OCI-LY3 (cell line): Measurements from ENCODE around the gene CYP26B1.

Experiments
- H2AFZ ChIP-seq: fragments of 200-600, 300-600 bp; shearing (Covaris generic); 2 replicates; pipeline ENCODE4 v1.6.0; 2014; ENCODE audit warnings: antibody characterized with exemption, low read depth, low read length
- H3K27ac ChIP-seq: fragments of 200-600, 300-600 bp; sonication (generic); 2 replicates; pipeline ENCODE4 v1.5.1; 2014; ENCODE audit warnings: mild to moderate bottlenecking, low read length, moderate library complexity, mixed read lengths
- H3K27me3 ChIP-seq: fragments of 200-600, 300-600 bp; sonication (generic); 2 replicates; pipeline ENCODE4 v1.6.1; 2014; ENCODE audit warnings: low read depth, low read length, mixed read lengths
- H3K36me3 ChIP-seq: fragments of 200-600, 300-600 bp; sonication (generic); replicated peaks from 2 replicates; pipeline ENCODE3; 2014; ENCODE audit warnings: low read depth, low read length, mixed read lengths
- H3K4me1 ChIP-seq: fragments of 300-600, 200-600 bp; sonication (generic); 2 replicates; pipeline ENCODE4 v1.6.1; 2014; ENCODE audit warnings: low read length, mixed read lengths
- H3K4me2 ChIP-seq: fragments of 200-600, 300-600 bp; sonication (generic); 2 replicates; pipeline ENCODE4 v1.6.1; 2014; ENCODE audit warnings: low read length, mixed read lengths
- H3K4me3 ChIP-seq: fragments of 300-600, 200-600 bp; sonication (generic); 2 replicates; pipeline ENCODE4 v1.5.1; 2014; ENCODE audit warnings: antibody characterized with exemption, mild to moderate bottlenecking, low read length, moderate library complexity
- H3K79me2 ChIP-seq: fragments of 300-600, 200-600 bp; shearing (Covaris generic); 2 replicates; pipeline ENCODE4 v1.6.1; 2014; ENCODE audit warnings: mild to moderate bottlenecking, low read length, mixed read lengths
- H3K9ac ChIP-seq: fragments of 300-600, 200-600 bp; shearing (Covaris generic); 2 replicates; pipeline ENCODE4 v1.6.0; 2014; ENCODE audit warnings: mild to moderate bottlenecking, low read length, moderate library complexity
- H3K9me3 ChIP-seq: fragments of 200-600, 300-600 bp; shearing (Covaris generic); 2 replicates; pipeline ENCODE4 v1.6.1; 2014; ENCODE audit warnings: low read length, mixed read lengths; ENCODE audit not compliant: insufficient read depth
- H4K20me1 ChIP-seq: fragments of 200-600, 300-600 bp; sonication (generic); 2 replicates; pipeline ENCODE4 v1.6.1; 2016; ENCODE audit warnings: low read length, mixed read lengths; ENCODE audit not compliant: insufficient read depth
- CTCF ChIP-seq: fragments of 200-600, 300-600 bp; sonication (generic); IDR thresholded peaks from 2 replicates; pipeline ENCODE4 v1.5.1; 2014; ENCODE audit warnings: antibody characterized with exemption, low read length, low read depth
- EZH2phosphoT487 ChIP-seq: fragments of 200-600 bp; shearing (Covaris generic); IDR thresholded peaks from 2 replicates; pipeline ENCODE4 v1.6.1; 2018; ENCODE audit warnings: antibody characterized with exemption, mixed run types, low read depth

Gene CYP26B1

GRCh38 chr2:72092111-72092510, 55.6 kb downstream of the CYP26B1 start:
- no peak overlapping the region for H2AFZ ChIP-seq
- TF ChIP-seq EZH2phosphoT487 (no peak), CTCF (no peak)
- H3K4me2 ChIP-seq: no peak overlapping the region
- no peaks in the 10 kb centered on the region for H3K27me3 ChIP-seq
- H3K36me3 ChIP-seq: no peaks in the 10 kb centered on the region
- no peaks in the 10 kb centered on the region for H4K20me1 ChIP-seq
- H3K9ac ChIP-seq: no peak overlapping the region
- no peak overlapping the region for H3K4me3 ChIP-seq
- no peaks in the 10 kb centered on the region for H3K9me3 ChIP-seq
- no peak overlapping the region for H3K27ac ChIP-seq
- H3K79me2 ChIP-seq: no peaks in the 10 kb centered on the region
- H3K4me1 ChIP-seq: no peaks in the 10 kb centered on the region

GRCh38 chr2:72090781-72091482, 56.7 kb downstream of the CYP26B1 start:
- no peaks in the 10 kb centered on the region for H3K79me2 ChIP-seq
- no peaks in the 10 kb centered on the region for H3K36me3 ChIP-seq
- no peak overlapping the region for H3K27ac ChIP-seq
- H3K4me2 ChIP-seq: no peak overlapping the region
- TF ChIP-seq EZH2phosphoT487 (no peak), CTCF (no peak)
- no peaks in the 10 kb centered on the region for H3K27me3 ChIP-seq
- H4K20me1 ChIP-seq: no peaks in the 10 kb centered on the region
- H3K4me3 ChIP-seq: no peak overlapping the region
- H3K9ac ChIP-seq: no peak overlapping the region
- H2AFZ ChIP-seq: no peak overlapping the region
- H3K4me1 ChIP-seq: no peaks in the 10 kb centered on the region
- no peaks in the 10 kb centered on the region for H3K9me3 ChIP-seq

- Histone ChIP-seq H3K27ac (no peak overlapping the region), H4K20me1 (no peaks in the 10 kb centered on the region), H3K9me3 (no peaks in the 10 kb centered on the region), H3K4me1 (no peaks in the 10 kb centered on the region), H3K27me3 (no peaks in the 10 kb centered on the region), H3K9ac (no peak overlapping the region), H3K4me2 (no peak overlapping the region), H3K4me3 (no peak overlapping the region), H2AFZ (no peak overlapping the region), H3K79me2 (no peaks in the 10 kb centered on the region), H3K36me3 (no peaks in the 10 kb centered on the region)
- TF ChIP-seq CTCF (no peak), EZH2phosphoT487 (no peak)
Measured at GRCh38 chr2:72090271-72090720, 57.4 kb downstream of the CYP26B1 start.

DNA sequence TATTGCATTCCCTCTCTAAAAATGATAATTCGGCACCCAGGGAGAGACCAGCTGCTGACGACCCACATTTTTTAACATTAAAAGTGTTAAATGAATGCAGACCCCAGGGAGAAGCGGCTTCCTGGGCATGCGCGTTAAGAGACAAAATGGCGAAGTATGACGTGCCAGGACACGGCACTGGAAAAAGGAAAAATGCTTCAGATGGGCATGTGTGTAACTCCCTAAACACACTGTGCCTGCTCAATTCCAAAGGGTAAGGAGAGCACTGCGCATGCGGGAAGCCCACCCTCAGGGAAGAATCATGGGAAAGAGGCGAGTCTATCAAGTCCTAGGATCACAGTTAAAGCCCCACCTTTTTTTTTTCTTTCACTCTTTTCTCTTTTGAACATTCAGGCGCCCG, 58.1 kb downstream of the CYP26B1 start:
- Histone ChIP-seq H3K4me3 (no peak overlapping the region), H3K9me3 (no peaks in the 10 kb centered on the region), H3K27ac (no peak overlapping the region), H2AFZ (no peak overlapping the region), H3K4me1 (no peaks in the 10 kb centered on the region), H3K4me2 (no peak overlapping the region), H3K27me3 (no peaks in the 10 kb centered on the region), H3K9ac (no peak overlapping the region), H3K79me2 (no peaks in the 10 kb centered on the region), H4K20me1 (no peaks in the 10 kb centered on the region), H3K36me3 (no peaks in the 10 kb centered on the region)
- TF ChIP-seq EZH2phosphoT487: no peak
- no peak for TF ChIP-seq CTCF
